ENCODE measurements around the gene HNF1B. TPM values are rescaled to one million over a fixed set of nuclear protein-coding genes. Genes with fewer than 3 reads are reported as not detected.

HNF1B gene
- total and polyA plus RNA-seq, 2 donors (not counting 3 experiments of a cell fraction or from before 2014, with no cell fraction given): not detected

DNA sequence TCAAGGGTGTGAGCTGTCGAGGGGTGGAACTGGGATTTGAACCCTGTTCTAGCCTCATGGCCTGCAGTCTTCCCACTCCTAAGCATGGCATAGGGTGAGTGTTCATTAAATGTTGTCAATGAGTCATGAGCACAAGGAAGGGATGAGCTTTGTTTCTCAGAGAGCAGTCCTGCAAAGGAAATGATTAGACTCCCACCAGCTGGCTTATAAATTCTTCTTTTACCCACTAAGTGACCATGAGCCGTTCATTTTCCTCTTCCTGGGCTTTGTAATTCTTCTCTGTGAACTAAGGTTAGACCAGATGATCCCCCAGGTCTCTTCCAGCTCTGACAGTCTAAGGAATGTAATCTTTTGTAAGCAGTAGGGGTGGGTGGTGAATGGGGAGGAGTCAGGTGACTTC lies 47.9 kb upstream of the HNF1B start:
- intact Hi-C loops (cut with micrococcal nuclease) (no loop called here), dilution Hi-C loops (cut with MboI; ENCODE audit: extremely low pct_ligation_motif_present, low sequenced_read_pairs) (no loop called here)
- H3K4me3 ChIP-seq (replicated peaks in 1 of 3; ENCODE audit: insufficient read depth in 1 of 3, low read depth in 1 of 3, low read length in 3 of 3): no peak overlapping the region
- H2AFZ ChIP-seq (ENCODE audit: low read depth, low read length): no peak overlapping the region
- H3K36me3 ChIP-seq (ENCODE audit: control insufficient read depth in 2 of 2, extremely low read depth in 1 of 2, insufficient read depth in 2 of 2, low read length in 2 of 2): no peaks in the 10 kb centered on the region
- no TSS peak for BruUV-seq (replicated peaks)
- no peaks in the 10 kb centered on the region for H3K9me1 ChIP-seq (replicated peaks; ENCODE audit: control insufficient read depth, extremely low read depth, insufficient read depth, low read length)
- H3K27me3 ChIP-seq (ENCODE audit: control insufficient read depth in 2 of 2, insufficient read depth in 2 of 2, low read length in 2 of 2): peaks cover 6 to 7% of the 10 kb centered on the region in 2 experiments
- ChIA-PET POLR2A (no interaction called here), CTCF (interaction anchor here (0.9 to 3.3 kb wide), 5 partner anchors 21 to 143 kb away, joined by 3 to 16 read pairs (median 5); no protein-coding TSS in a partner anchor)
- no peaks in the 10 kb centered on the region for H3K4me1 ChIP-seq (ENCODE audit: control insufficient read depth, extremely low read depth, insufficient read depth, low read length)
- TF ChIP-seq EZH2 (IDR thresholded peaks at IDR 0.05; ENCODE audit: borderline replicate concordance, low read depth, low read length, severe bottlenecking) (no peak), FOS (IDR thresholded peaks at IDR 0.05; ENCODE audit: borderline replicate concordance, insufficient read depth, low read length) (peak; percentile 75)
- TF ChIP-seq, protein P1, sequence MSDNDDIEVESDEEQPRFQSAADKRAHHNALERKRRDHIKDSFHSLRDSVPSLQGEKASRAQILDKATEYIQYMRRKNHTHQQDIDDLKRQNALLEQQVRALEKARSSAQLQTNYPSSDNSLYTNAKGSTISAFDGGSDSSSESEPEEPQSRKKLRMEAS (IDR thresholded peaks at IDR 0.05; ENCODE audit: insufficient read depth, insufficient read length): no peak
- DNase-seq (ENCODE audit: low read depth, low spot score) (peak; percentile 14), FAIRE-seq (no peak)
- H3K79me2 ChIP-seq (ENCODE audit: control insufficient read depth, insufficient read depth, low read length): no peaks in the 10 kb centered on the region
- H4K20me1 ChIP-seq (replicated peaks; ENCODE audit: control insufficient read depth, extremely low read depth, insufficient read depth, low read length): no peaks in the 10 kb centered on the region
- no peak overlapping the region for H3K27ac ChIP-seq (ENCODE audit: insufficient read depth, low read depth, low read length)
- H3K9ac ChIP-seq (replicated peaks; ENCODE audit: extremely low read depth, insufficient read depth, low read length): no peak overlapping the region
- H3K4me2 ChIP-seq (ENCODE audit: insufficient read depth, low read length): no peak overlapping the region
- H3K9me3 ChIP-seq (replicated peaks; ENCODE audit: control insufficient read depth, insufficient read depth, low read length): no peaks in the 10 kb centered on the region

DNA sequence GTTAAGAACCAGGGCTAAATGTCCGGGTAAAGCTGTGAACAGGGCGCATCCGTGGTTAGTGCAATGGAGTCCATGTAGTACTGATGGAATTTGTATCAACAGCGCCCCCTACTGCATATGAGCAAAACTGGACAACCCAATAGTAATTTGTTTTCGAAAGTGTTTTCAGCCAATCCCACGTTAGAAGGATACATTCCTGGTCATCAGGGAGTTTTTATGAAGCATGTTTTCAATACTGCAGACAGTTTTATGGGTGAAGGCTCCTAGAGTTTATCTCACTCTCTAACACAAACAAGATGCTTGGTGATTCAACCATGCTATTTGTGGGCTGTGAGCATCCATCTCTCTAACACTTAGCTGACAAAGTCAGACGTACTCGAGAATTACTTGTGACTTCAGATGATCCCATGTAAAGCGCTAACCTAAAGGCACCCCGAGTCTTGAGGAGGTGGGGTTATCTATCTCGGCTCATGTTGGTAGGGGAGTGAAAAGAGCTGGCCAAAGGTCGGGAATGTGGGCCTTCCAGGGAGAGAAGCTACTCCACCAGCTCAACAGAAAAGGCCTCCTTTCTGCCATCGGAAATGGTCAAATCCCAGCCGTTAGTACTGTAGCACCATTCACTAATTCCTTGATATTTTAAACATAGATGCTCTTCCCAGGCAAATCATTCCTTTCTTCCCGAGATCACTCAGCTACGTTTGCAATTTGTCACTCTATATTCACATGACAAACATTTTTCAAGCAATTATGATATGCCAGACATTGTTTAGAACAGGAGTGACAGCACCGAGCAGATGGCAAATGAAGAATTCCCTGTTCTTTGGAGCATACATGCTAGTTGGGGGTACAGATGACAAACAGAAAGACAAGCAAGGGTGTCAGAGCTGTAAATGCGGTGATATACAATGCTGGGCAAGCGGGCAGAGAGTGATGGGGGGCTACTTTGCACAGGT lies 46.9 kb upstream of the HNF1B start:
- Histone ChIP-seq H3K4me3 (replicated peaks in 1 of 3; ENCODE audit: insufficient read depth in 1 of 3, low read depth in 1 of 3, low read length in 3 of 3) (no peak overlapping the region), H3K36me3 (ENCODE audit: control insufficient read depth in 2 of 2, extremely low read depth in 1 of 2, insufficient read depth in 2 of 2, low read length in 2 of 2) (no peaks in the 10 kb centered on the region), H3K79me2 (ENCODE audit: control insufficient read depth, insufficient read depth, low read length) (no peaks in the 10 kb centered on the region), H3K9me3 (replicated peaks; ENCODE audit: control insufficient read depth, insufficient read depth, low read length) (no peaks in the 10 kb centered on the region), H3K4me2 (ENCODE audit: insufficient read depth, low read length) (no peak overlapping the region), H3K4me1 (ENCODE audit: control insufficient read depth, extremely low read depth, insufficient read depth, low read length) (no peaks in the 10 kb centered on the region), H4K20me1 (replicated peaks; ENCODE audit: control insufficient read depth, extremely low read depth, insufficient read depth, low read length) (no peaks in the 10 kb centered on the region), H3K9ac (replicated peaks; ENCODE audit: extremely low read depth, insufficient read depth, low read length) (no peak overlapping the region), H3K9me1 (replicated peaks; ENCODE audit: control insufficient read depth, extremely low read depth, insufficient read depth, low read length) (no peaks in the 10 kb centered on the region), H2AFZ (ENCODE audit: low read depth, low read length) (no peak overlapping the region), H3K27me3 (ENCODE audit: control insufficient read depth in 2 of 2, insufficient read depth in 2 of 2, low read length in 2 of 2) (peaks cover 7 to 10% of the 10 kb centered on the region in 2 experiments), H3K27ac (ENCODE audit: insufficient read depth, low read depth, low read length) (no peak overlapping the region)
- TF ChIP-seq, protein P2, sequence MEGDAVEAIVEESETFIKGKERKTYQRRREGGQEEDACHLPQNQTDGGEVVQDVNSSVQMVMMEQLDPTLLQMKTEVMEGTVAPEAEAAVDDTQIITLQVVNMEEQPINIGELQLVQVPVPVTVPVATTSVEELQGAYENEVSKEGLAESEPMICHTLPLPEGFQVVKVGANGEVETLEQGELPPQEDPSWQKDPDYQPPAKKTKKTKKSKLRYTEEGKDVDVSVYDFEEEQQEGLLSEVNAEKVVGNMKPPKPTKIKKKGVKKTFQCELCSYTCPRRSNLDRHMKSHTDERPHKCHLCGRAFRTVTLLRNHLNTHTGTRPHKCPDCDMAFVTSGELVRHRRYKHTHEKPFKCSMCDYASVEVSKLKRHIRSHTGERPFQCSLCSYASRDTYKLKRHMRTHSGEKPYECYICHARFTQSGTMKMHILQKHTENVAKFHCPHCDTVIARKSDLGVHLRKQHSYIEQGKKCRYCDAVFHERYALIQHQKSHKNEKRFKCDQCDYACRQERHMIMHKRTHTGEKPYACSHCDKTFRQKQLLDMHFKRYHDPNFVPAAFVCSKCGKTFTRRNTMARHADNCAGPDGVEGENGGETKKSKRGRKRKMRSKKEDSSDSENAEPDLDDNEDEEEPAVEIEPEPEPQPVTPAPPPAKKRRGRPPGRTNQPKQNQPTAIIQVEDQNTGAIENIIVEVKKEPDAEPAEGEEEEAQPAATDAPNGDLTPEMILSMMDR (IDR thresholded peaks at IDR 0.05; ENCODE audit: extremely low read depth in 1 of 2, insufficient read depth in 1 of 2, low read depth in 1 of 2, low read length in 2 of 2): peak; percentile 22 to 25
- no peak for TF ChIP-seq JUN (IDR thresholded peaks at IDR 0.05; ENCODE audit: borderline replicate concordance, insufficient read depth, insufficient read length, low read depth)
- dilution Hi-C loops (cut with MboI; ENCODE audit: extremely low pct_ligation_motif_present, low sequenced_read_pairs) (no loop called here), intact Hi-C loops (cut with micrococcal nuclease) (no loop called here)
- peak; percentile 7 for DNase-seq (ENCODE audit: low read depth, low spot score)
- BruUV-seq (replicated peaks): no TSS peak
- FAIRE-seq: no peak
- ChIA-PET POLR2A (no interaction called here), CTCF (interaction anchor here (1.0 to 3.3 kb wide), 5 partner anchors 21 to 142 kb away, joined by 3 to 16 read pairs (median 5); no protein-coding TSS in a partner anchor)

All from endothelial cell of umbilical vein (primary cell).